ENCODE results near the gene SIAH3.

The SIAH3 gene

DNA sequence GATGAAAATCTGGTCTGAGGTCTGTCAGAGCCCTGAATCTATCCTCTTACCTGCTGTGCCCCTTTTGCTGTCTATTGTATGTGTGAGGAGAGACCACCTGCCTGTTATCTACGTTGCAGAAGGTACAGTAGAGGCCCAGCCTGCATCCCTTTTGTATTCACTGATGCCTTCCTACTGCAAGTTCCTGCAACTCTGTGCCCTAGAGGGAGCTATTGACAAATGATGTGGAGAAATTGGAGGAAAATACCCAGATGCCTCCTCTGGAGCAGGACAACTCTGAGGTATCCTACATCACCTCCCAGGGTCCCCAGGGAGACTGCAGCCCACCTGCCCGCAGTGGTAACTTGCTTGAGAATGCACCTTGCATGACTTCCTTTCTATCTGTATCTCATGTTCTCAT is 33.7 kb downstream of the SIAH3 start:
- DNase-seq = no peak

DNA sequence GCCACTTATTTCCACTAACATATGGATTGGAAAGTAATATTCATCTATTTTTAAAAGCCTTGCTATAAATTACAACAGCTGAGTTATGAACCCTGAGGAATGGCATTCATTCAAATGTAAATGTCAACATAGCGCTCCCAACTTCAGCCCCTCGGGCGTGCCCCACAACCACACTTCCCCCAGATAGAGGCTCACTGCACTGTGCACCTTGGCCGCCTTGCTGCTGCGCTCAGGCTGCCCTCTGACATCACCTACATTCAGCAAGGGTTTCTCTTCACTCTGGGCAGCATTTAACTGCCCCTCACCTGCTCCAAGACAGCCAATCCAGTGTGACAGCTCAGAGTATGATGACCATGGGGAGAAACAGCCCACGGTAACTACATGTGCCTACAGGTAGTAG is 35.1 kb downstream of the SIAH3 start:
- no peak for DNase-seq

GRCh38 chr13:45812695-45813372 is 38.7 kb downstream of the SIAH3 start:
- DNase-seq = no peak

- peak; percentile 56 for DNase-seq
These were observed 39.5 kb downstream of the SIAH3 start for GRCh38 chr13:45811891-45812694.

- no peak for DNase-seq
These were observed 41.7 kb downstream of the SIAH3 start for GRCh38 chr13:45809801-45810394.

DNA sequence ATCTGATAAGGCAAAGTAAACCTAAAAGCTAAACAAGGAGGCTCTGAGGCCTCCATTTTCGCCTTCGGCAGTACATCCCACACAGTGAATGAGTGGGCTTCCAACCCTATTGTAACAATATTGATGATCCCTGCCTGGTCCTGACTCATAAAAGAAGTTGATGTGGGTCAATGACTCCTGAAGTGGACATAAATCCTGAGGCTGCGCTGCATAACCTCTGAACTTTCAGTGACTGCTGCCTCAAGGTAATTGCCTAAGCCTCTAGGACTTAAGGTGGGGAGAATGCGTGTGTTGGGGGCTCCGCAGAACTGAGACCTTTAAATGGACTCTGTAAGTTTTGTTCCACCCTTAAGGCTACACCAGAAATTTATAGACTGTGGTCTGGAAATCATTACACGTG is 42.6 kb downstream of the SIAH3 start:
- DNase-seq = no peak

GRCh38 chr13:45807520-45808099 is 43.9 kb downstream of the SIAH3 start:
- DNase-seq = peak; percentile 31

GRCh38 chr13:45800485-45800884 is 51.1 kb downstream of the SIAH3 start:
- DNase-seq = no peak

- no peak for DNase-seq
These were observed 52.1 kb downstream of the SIAH3 start for GRCh38 chr13:45799451-45799850.

- DNase-seq = no peak
These were observed 52.7 kb downstream of the SIAH3 start for GRCh38 chr13:45798851-45799250.

GRCh38 chr13:45796426-45797235 is 54.9 kb downstream of the SIAH3 start:
- DNase-seq = no peak

DNA sequence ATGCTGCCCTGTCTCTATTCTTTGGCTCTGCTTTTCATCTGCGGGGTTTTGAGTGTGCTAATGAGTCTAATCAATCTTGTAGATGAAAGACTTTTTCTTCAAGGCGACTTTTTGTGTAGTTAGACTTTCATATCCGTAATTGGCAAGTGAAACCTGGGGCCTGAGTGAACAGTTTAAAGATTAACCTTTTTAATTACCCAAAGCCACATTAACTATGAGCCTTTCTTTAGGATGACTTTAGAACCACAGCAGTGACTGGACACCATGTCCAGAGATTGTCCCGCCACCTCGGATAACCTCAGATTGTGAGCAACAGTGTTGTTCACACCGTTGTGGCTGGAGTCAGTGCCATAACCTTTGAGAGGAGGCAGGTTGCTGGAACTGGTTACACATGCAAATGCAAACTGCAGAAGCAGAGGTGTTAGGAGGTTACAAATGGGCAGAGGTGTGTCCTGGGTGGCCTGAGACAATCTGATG is 58.7 kb downstream of the SIAH3 start:
- no peak for DNase-seq

- no peak for DNase-seq
These were observed 63.5 kb downstream of the SIAH3 start for GRCh38 chr13:45788011-45788410.

DNA sequence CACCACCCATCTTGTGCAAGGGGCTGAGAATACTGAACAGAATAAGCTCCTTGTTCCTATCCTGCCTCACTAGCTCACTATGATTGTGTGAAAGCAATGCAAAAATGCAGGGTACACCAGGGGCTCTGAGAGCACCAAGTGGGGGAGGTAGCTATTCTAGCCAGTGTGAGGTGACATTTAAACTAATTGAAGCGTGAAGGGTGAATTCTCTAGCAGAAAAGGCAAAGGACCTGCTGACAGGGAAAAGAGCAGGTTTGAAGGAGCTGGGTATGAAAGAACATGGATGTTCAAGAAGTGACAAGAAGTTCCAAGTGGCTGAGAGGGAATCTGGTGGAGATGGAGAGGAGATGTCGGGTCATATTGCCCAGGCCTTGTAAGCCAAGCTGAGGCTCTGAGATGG is 64.2 kb downstream of the SIAH3 start:
- no peak for DNase-seq

DNA sequence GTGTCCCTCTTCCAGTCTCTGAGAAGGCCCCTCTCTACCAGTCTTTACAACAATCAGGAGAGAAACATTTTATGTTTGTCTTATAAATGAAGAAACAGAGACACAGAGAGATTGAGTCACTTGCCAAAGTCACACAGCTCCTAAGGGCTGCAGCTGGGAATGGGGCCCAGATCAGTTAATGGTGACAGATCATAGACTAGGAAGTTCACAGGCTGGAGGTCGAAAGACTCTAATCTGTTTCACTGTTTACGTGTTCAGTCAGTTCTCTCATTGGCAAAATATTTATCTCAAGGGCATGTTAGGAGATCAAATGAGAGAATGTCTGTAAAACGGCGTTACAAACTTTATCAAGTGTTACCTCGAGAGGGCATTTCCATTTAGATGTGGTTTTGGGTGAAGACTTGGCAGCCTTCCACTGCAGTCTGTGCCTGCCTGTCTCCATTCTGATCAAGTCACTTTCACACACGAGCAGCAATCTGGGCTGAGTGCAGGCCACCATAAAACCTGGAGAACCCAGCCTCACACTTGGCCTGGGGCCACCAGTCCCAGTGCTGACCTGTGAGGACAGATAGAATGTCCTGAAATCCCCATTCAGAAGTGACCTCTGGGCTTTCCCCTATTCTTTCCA is 65.1 kb downstream of the SIAH3 start:
- DNase-seq = no peak

GRCh38 chr13:45784755-45785675 is 66.5 kb downstream of the SIAH3 start:
- no peak for DNase-seq

GRCh38 chr13:45783346-45784043 is 68.1 kb downstream of the SIAH3 start:
- DNase-seq = no peak

GRCh38 chr13:45782327-45783045 is 69.1 kb downstream of the SIAH3 start:
- no peak for DNase-seq

GRCh38 chr13:45781553-45782326 is 69.8 kb downstream of the SIAH3 start:
- peak; percentile 20 for DNase-seq

Data from NCI-H226 (cell line).